IMR-90 (cell line): Measurements from ENCODE around the gene SCNN1B. TPM values are rescaled to one million over a fixed set of nuclear protein-coding genes. Genes with fewer than 3 reads are reported as not detected.
A peak's percentile ranks its signal among the peaks of the same experiment; 100 is the strongest.

Experiments
- ATAC-seq: fragments of 200-7000 bp; cut with Tn5 transposase; 2 replicates; pipeline ENCODE4 v1.9.1; 2020; ENCODE audit warnings: low read depth, mild to moderate bottlenecking, moderate library complexity
- BruUV-seq: library from RNA; stranded (reverse); fragments of 400-500 nt; replicated peaks from 2 replicates; lab custom pipeline; 2021; lab: Mats Ljungman, UMichigan
- CTCF ChIA-PET: fragments of 300-600 bp; formaldehyde crosslinking; extraction: SDS; loops from one replicate; lab custom pipeline; 2021; ENCODE audit warnings: antibody characterized with exemption; lab: Yijun Ruan, JAX
- POLR2A ChIA-PET: fragments of 300-600 bp; sonication (Branson Sonifier 250); formaldehyde crosslinking; loops from one replicate; lab custom pipeline; 2022; ENCODE audit warnings: antibody characterized with exemption; ENCODE audit not compliant: unreplicated experiment; lab: Charles Lee
- DNase-seq: peaks from one replicate; pipeline ENCODE4 v3.0.0; 2013
- H2AFZ ChIP-seq: replicated peaks from 2 replicates; pipeline ENCODE3; 2013; ENCODE audit warnings: low read length, mild to moderate bottlenecking; ENCODE audit not compliant: poor library complexity
- H2AK5ac ChIP-seq: 2 replicates; pipeline ENCODE4 v1.6.1; 2013; ENCODE audit warnings: low read depth, low read length, inconsistent platforms
- H2AK9ac ChIP-seq: replicated peaks from 2 replicates; pipeline ENCODE3; 2013; ENCODE audit warnings: mild to moderate bottlenecking, low read depth, low read length, moderate library complexity; ENCODE audit not compliant: poor library complexity
- H2BK120ac ChIP-seq: 2 replicates; pipeline ENCODE4 v1.6.1; 2013; ENCODE audit warnings: low read depth, low read length, inconsistent platforms
- H2BK15ac ChIP-seq: 3 replicates; pipeline ENCODE4 v1.6.1; 2013; ENCODE audit warnings: low read depth, low read length, inconsistent platforms
- H2BK20ac ChIP-seq: 2 replicates; pipeline ENCODE4 v1.6.1; 2013; ENCODE audit warnings: low read depth, mild to moderate bottlenecking, inconsistent platforms, low read length, moderate library complexity
- H2BK5ac ChIP-seq: 2 replicates; pipeline ENCODE4 v1.6.1; 2013; ENCODE audit warnings: mild to moderate bottlenecking, low read depth, low read length, inconsistent platforms; ENCODE audit not compliant: poor library complexity, severe bottlenecking
- H3K14ac ChIP-seq: replicated peaks from 2 replicates; pipeline ENCODE4 v1.6.1; 2013; ENCODE audit warnings: low read depth, low read length, inconsistent platforms
- H3K18ac ChIP-seq: 2 replicates; pipeline ENCODE4 v1.6.1; 2013; ENCODE audit warnings: low read depth, low read length, control low read depth
- H3K23ac ChIP-seq: 2 replicates; pipeline ENCODE4 v1.6.1; 2013; ENCODE audit warnings: low read depth, low read length, inconsistent platforms
- H3K27ac ChIP-seq: 2 replicates; pipeline ENCODE4 v1.5.1; 2013; ENCODE audit warnings: mild to moderate bottlenecking, control low read depth, low read length; ENCODE audit not compliant: insufficient read depth
- H3K27me3 ChIP-seq: 2 replicates; pipeline ENCODE4 v1.6.1; 2013; ENCODE audit warnings: low read length; ENCODE audit not compliant: control insufficient read depth, insufficient read depth
- H3K36me3 ChIP-seq: 2 replicates; pipeline ENCODE4 v1.6.1; 2013; ENCODE audit warnings: low read length, mixed read lengths; ENCODE audit not compliant: control insufficient read depth, insufficient read depth
- H3K4ac ChIP-seq: 2 replicates; pipeline ENCODE4 v1.6.1; 2013; ENCODE audit warnings: low read depth, low read length, inconsistent platforms
- H3K4me1 ChIP-seq: 2 replicates; pipeline ENCODE4 v1.6.1; 2013; ENCODE audit warnings: low read length, mixed read lengths; ENCODE audit not compliant: control insufficient read depth, insufficient read depth
- H3K4me2 ChIP-seq: 2 replicates; pipeline ENCODE4 v1.6.1; 2013; ENCODE audit warnings: low read depth, mild to moderate bottlenecking, control low read depth, low read length, moderate library complexity
- H3K4me3 ChIP-seq: 2 replicates; pipeline ENCODE4 v1.5.1; 2013; ENCODE audit warnings: low read depth, mild to moderate bottlenecking, control low read depth, low read length, moderate library complexity; ENCODE audit not compliant: insufficient read depth
- H3K56ac ChIP-seq: 2 replicates; pipeline ENCODE4 v1.6.1; 2013; ENCODE audit warnings: low read length, inconsistent platforms; ENCODE audit not compliant: insufficient read depth; ENCODE audit errors: extremely low read depth
- H3K79me1 ChIP-seq, 2 experiments: 2 replicates each; pipeline ENCODE4 v1.6.1; 2013; ENCODE audit warnings: low read length in 2 of 2, inconsistent platforms in 1 of 2, low read depth in 1 of 2
- H3K9ac ChIP-seq: 2 replicates; pipeline ENCODE4 v1.6.1; 2013; ENCODE audit warnings: low read depth, low read length, control low read depth
- H3K9me1 ChIP-seq: 2 replicates; pipeline ENCODE4 v1.6.1; 2013; ENCODE audit warnings: low read length, inconsistent platforms; ENCODE audit not compliant: insufficient read depth
- H3K9me3 ChIP-seq: 2 replicates; pipeline ENCODE4 v1.6.1; 2013; ENCODE audit warnings: low read length; ENCODE audit not compliant: control insufficient read depth, insufficient read depth
- H4K20me1 ChIP-seq: 2 replicates; pipeline ENCODE4 v1.6.1; 2013; ENCODE audit warnings: low read length, inconsistent platforms; ENCODE audit not compliant: insufficient read depth
- H4K5ac ChIP-seq: 2 replicates; pipeline ENCODE4 v1.6.1; 2013; ENCODE audit warnings: mild to moderate bottlenecking, low read depth, low read length, control low read depth
- H4K8ac ChIP-seq, 2 experiments: 2 replicates each; pipeline ENCODE4 v1.6.1; 2013; ENCODE audit warnings: low read depth in 2 of 2, low read length in 2 of 2, control low read depth in 1 of 2, inconsistent platforms in 1 of 2
- H4K91ac ChIP-seq: 2 replicates; pipeline ENCODE4 v1.6.1; 2013; ENCODE audit warnings: low read depth, low read length, inconsistent platforms; ENCODE audit not compliant: insufficient read depth
- CEBPB ChIP-seq: IDR thresholded peaks from 2 replicates; pipeline ENCODE4 v1.6.1; 2012; ENCODE audit warnings: low read depth, low read length, improper control_type of control experiment
- CHD1 ChIP-seq: IDR thresholded peaks from 2 replicates; pipeline ENCODE4 v1.6.1; 2012; ENCODE audit warnings: low read depth, low read length, improper control_type of control experiment
- MAZ ChIP-seq: IDR thresholded peaks from 2 replicates; pipeline ENCODE4 v1.6.1; 2012; ENCODE audit warnings: low read depth, mild to moderate bottlenecking, low read length, improper control_type of control experiment, moderate library complexity, borderline replicate concordance
- RAD21 ChIP-seq: IDR thresholded peaks from 2 replicates; pipeline ENCODE4 v1.6.1; 2012; ENCODE audit warnings: low read length, improper control_type of control experiment
- WGBS, 2 experiments: methylation state at CpG; one replicate each; pipeline versions ENCODE4 v1.1.5 to v1.1.7; 2013; ENCODE audit warnings: missing lambda C conversion rate in 2 of 2; ENCODE audit not compliant: insufficient read length in 1 of 2; ENCODE audit errors: extremely low coverage in 2 of 2; 5-methylcytosine and 5-hydroxymethylcytosine counted together
- dilution Hi-C: fragments of 300-500 bp; cut with HindIII; formaldehyde crosslinking; loops from one replicate; pipeline ENCODE4 v1.14.3; 2018; ENCODE audit warnings: low sequenced_read_pairs; ENCODE audit not compliant: unreplicated experiment
- in situ Hi-C: fragments of 300-500 bp; cut with MboI; formaldehyde crosslinking; loops from 3 replicates; pipeline ENCODE4 v1.14.3; 2019; ENCODE audit warnings: low sequenced_read_pairs, inconsistent platforms, mixed read lengths
- intact Hi-C: fragments of 100-400 bp; cut with micrococcal nuclease; formaldehyde crosslinking; loops from 2 replicates; pipeline ENCODE4 v1.10.0; 2022
- polyA plus RNA-seq, 3 experiments: library from polyadenylated mRNA; depleted of rRNA; stranded (reverse); fragments of >200 nt; gene quantifications; 2 replicates each; pipeline ENCODE4 v1.2.3, GENCODE V29; 2012; ENCODE audit warnings: low replicate concordance in 1 of 3
- total RNA-seq: library from RNA; depleted of rRNA; stranded (reverse); fragments of >200 nt; gene quantifications from 2 replicates; pipeline ENCODE4 v1.2.3, GENCODE V29; 2012
- TF ChIP-seq, protein P1 (sequence below): conservative IDR thresholded peaks from 2 replicates; pipeline ENCODE4 v1.5.1; 2012; ENCODE audit warnings: mild to moderate bottlenecking, low read depth, low read length, improper control_type of control experiment

Gene SCNN1B
- total and polyA plus RNA-seq, 2 of the 4 experiments (the other 2 are of a cell fraction): not detected

DNA sequence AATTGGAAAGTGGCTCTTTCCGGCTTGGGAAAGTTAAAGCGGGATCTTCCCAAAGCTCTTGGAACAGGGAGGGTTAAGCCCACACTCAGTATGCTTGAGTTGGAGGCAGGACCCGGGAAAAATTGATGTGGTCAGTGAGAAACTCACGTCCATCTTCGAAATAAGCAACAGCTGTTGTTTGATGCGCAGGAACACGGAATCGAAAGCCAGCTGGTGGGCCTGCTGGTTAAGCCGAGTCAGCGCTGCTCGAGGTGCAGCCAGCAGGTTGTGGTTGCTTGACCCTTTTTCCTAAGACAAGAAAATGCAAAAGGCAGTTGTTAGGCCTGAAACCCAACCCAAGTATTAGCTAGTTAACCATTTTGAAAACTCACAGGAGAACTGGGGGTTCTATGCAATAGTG, 101.4 kb downstream of the SCNN1B start:
- ATAC-seq (no peak), DNase-seq (no peak)
- Histone ChIP-seq H3K18ac (no peak overlapping the region), H3K14ac (no peak overlapping the region), H3K4me1 (peaks cover 10% of the 10 kb centered on the region; the same call in 1 of the 2 replicates), H2BK5ac (no peak overlapping the region), H2AFZ (peak overlapping the region; percentile 26), H2BK15ac (no peak overlapping the region), H3K27me3 (no peaks in the 10 kb centered on the region), H3K9ac (no peak overlapping the region), H3K56ac (no peak overlapping the region), H3K79me1 (no peaks in the 10 kb centered on the region), H4K91ac (no peak overlapping the region), H4K20me1 (no peaks in the 10 kb centered on the region), H4K8ac (no peak overlapping the region), H3K9me1 (0 out of 2 replicates have a peak, but pooled peaks cover 5% of the 10 kb centered on the region), H2BK120ac (no peak overlapping the region), H3K23ac (no peak overlapping the region), H2BK20ac (no peak overlapping the region), H3K27ac (no peak overlapping the region), H2AK9ac (no peak overlapping the region), H3K4me2 (no peak overlapping the region), H2AK5ac (no peak overlapping the region), H3K9me3 (no peaks in the 10 kb centered on the region), H4K5ac (no peak overlapping the region), H3K4me3 (no peak overlapping the region), H3K4ac (no peak overlapping the region), H3K36me3 (peaks cover 52% of the 10 kb centered on the region)
- intact Hi-C loops: no loop called here
- ChIA-PET POLR2A (no interaction called here), CTCF (no interaction called here)
- WGBS, 2 experiments: 56% methylated on average over 9 of the region's 11 CpGs; no CpG with 5 or more reads in 1 of the 2 experiments
- dilution Hi-C loops: no loop called here
- in situ Hi-C loops: no loop called here
- BruUV-seq: no TSS peak
- TF ChIP-seq, protein P1, sequence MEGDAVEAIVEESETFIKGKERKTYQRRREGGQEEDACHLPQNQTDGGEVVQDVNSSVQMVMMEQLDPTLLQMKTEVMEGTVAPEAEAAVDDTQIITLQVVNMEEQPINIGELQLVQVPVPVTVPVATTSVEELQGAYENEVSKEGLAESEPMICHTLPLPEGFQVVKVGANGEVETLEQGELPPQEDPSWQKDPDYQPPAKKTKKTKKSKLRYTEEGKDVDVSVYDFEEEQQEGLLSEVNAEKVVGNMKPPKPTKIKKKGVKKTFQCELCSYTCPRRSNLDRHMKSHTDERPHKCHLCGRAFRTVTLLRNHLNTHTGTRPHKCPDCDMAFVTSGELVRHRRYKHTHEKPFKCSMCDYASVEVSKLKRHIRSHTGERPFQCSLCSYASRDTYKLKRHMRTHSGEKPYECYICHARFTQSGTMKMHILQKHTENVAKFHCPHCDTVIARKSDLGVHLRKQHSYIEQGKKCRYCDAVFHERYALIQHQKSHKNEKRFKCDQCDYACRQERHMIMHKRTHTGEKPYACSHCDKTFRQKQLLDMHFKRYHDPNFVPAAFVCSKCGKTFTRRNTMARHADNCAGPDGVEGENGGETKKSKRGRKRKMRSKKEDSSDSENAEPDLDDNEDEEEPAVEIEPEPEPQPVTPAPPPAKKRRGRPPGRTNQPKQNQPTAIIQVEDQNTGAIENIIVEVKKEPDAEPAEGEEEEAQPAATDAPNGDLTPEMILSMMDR: no peak
- TF ChIP-seq MAZ (no peak), CHD1 (no peak), CEBPB (no peak), RAD21 (no peak)
